Measurements from ENCODE around the gene CDC42BPB.

CDC42BPB gene

DNA sequence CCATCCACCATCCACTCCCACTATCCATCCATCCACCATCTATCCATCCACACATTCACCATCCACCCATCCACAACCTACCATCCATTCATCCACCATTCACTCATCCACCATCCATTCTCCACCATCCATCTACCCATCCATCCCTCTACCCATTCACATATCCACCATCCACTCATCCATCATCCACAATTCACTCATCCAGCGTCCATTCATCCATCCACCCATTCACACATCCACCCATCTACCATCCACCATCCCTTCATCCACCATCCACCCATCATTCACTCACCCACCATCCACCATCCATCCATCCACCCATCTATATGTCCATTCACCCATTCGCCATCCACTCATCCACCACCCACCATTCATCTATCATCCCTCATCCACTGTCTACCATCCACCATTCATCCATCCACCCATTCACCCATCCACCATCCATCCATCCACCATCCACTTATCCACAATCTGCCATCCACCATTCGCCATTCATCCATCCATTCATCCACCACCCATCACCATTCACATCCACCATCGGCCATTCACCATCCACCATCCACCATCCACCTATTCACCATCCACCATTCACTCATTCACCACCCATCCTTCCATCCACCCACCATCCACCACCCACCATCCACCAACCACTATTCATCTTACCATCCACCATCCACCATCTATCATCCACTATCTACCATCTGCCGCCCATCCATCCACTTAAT, 136.9 kb downstream of the CDC42BPB start:
- TF ChIP-seq, protein P1, sequence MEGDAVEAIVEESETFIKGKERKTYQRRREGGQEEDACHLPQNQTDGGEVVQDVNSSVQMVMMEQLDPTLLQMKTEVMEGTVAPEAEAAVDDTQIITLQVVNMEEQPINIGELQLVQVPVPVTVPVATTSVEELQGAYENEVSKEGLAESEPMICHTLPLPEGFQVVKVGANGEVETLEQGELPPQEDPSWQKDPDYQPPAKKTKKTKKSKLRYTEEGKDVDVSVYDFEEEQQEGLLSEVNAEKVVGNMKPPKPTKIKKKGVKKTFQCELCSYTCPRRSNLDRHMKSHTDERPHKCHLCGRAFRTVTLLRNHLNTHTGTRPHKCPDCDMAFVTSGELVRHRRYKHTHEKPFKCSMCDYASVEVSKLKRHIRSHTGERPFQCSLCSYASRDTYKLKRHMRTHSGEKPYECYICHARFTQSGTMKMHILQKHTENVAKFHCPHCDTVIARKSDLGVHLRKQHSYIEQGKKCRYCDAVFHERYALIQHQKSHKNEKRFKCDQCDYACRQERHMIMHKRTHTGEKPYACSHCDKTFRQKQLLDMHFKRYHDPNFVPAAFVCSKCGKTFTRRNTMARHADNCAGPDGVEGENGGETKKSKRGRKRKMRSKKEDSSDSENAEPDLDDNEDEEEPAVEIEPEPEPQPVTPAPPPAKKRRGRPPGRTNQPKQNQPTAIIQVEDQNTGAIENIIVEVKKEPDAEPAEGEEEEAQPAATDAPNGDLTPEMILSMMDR (IDR thresholded peaks at IDR 0.05; ENCODE audit: extremely low read depth, missing control alignments): no peak
- DNase-seq (ENCODE audit: low spot score): no peak

DNA sequence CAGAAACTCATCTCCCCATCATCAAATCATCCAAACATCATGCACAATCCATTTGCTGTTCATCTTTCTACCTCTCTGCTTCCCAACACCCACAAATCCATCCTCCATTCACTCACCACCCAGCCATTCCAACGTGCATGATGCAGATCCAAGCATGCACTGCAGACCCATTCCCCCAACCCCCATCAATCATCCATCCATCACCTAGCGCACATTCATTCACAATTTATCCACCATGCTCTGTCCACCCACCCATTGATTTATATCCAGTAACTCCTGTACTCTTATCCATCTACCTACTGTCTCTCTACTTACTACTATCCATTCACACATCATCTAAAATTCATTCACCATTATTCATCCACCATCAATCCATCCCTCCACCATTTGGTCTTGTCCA, 138.9 kb downstream of the CDC42BPB start:
- no peak for DNase-seq (ENCODE audit: low spot score)
- TF ChIP-seq, protein P1 (IDR thresholded peaks at IDR 0.05; ENCODE audit: extremely low read depth, missing control alignments): no peak

DNA sequence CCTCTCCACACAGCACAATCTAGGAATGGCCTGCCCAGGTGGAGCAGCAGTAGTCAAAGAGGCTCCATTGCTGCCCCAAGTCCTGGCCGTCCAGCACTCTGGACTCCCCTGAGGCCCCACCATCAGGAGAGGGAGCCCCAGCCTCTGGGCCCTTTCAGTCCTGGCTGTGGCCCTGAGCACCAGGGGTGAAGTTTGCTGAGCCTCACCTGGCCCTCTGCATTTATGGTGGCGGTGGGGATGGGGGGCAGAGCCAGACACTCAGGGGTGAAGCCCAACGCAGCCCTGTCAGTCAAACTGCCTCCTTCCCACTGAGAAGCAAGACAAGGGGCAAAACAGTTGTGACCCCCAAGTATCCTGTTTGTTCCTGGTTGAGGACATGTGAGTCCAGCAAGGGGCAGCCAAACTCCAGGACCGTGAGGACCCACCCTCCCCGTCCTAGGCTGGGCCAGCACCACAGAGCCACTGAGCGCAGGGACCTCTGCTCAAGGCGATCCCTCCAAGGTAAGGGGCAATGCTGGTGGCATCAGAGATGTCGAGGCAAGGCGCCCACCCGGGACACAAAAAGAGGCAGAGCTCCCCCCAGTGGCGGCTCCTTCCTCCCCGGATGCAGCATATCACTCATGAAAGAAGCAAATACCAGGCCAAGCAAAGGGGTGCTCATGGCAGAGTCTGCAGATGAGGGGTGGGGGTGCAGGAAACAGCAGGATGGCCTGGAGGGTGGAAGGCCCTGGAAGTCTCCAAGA, 139.7 kb downstream of the CDC42BPB start:
- DNase-seq (ENCODE audit: low spot score): peak; percentile 87

DNA sequence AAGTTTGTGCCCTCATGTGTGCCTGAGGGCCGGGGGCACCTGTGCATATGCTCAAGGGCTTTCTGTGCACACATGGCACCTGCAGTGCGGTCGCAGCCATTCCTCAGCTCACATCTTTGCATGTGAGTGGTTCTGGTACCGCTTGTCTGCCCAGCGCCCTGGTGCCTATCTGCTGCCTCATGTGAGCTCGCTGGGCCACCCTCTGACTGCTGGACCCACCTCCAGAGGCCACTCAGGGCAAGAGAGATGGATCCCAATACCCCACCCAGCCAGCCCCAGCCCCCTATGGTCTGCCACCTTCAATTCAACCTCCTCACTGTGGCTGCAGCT, 140.3 kb downstream of the CDC42BPB start:
- TF ChIP-seq, protein P1 (IDR thresholded peaks at IDR 0.05; ENCODE audit: extremely low read depth, missing control alignments): no peak
- DNase-seq (ENCODE audit: low spot score): no peak

More for the DNA sequence above, 139.7 kb downstream of the CDC42BPB start:
- TF ChIP-seq, protein P1 (IDR thresholded peaks at IDR 0.05; ENCODE audit: extremely low read depth, missing control alignments): peak; percentile 75

DNA sequence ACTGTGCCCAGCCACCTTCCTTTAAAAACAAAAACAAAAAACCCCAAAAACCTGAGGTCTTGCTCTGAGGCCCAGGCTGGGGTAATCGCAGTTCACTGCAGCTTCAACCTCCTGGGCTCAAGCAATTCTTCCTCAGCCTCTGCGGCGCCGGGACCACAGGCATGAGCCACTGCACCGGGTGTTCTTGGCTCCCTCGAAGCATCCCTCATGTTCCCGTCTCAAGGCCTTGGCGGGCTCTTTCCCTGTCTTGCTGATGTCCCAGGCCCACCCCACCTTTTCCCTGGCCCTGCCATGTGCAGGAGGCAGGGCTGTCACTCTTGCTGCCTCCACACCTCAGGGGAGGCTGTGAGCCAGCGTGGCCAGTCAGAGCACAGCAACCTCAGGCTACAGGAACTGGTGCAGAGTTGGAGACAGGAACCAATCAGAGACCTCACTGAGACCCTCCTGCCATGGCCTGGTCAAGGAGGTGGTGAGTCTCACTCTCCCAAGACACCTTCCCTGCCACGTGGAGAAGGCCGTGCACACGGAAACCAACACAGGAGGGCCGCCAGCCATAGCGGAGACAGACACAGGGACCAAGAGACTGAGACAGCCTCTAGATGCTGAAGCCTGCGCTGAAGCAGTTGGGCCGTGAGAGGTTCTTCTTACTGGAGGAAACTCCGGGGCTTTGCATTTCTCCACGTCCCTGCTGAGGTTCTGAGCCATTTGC, 140.8 kb downstream of the CDC42BPB start:
- TF ChIP-seq, protein P1 (IDR thresholded peaks at IDR 0.05; ENCODE audit: extremely low read depth, missing control alignments): no peak
- no peak for DNase-seq (ENCODE audit: low spot score)

- no peak for DNase-seq (ENCODE audit: low spot score)
- TF ChIP-seq, protein P1 (IDR thresholded peaks at IDR 0.05; ENCODE audit: extremely low read depth, missing control alignments): no peak
Measured at GRCh38 chr14:102915292-102916110, 141.8 kb downstream of the CDC42BPB start.
